PC-3 (cell line): Measurements from ENCODE around the gene HSF4. TPM values are rescaled to one million over a fixed set of nuclear protein-coding genes. Genes with fewer than 3 reads are reported as not detected.

Source experiments
- ATAC-seq: fragments of 200-7000 bp; cut with Tn5 transposase; 2 replicates; pipeline ENCODE4 v1.9.1; 2020; ENCODE audit warnings: mild to moderate bottlenecking, moderate library complexity
- BruUV-seq: library from RNA; stranded (reverse); fragments of 400-500 nt; replicated peaks from 2 replicates; lab custom pipeline; 2021; lab: Mats Ljungman, UMichigan
- CTCF ChIA-PET: fragments of 300-600 bp; sonication (Branson Sonifier 250); formaldehyde crosslinking; loops from one replicate; lab custom pipeline; 2022; ENCODE audit warnings: antibody characterized with exemption; lab: Charles Lee
- POLR2A ChIA-PET: fragments of 300-600 bp; sonication (Branson Sonifier 250); formaldehyde crosslinking; loops from one replicate; lab custom pipeline; 2022; ENCODE audit warnings: antibody characterized with exemption; ENCODE audit not compliant: unreplicated experiment; lab: Charles Lee
- DNase-seq: peaks from one replicate; pipeline ENCODE4 v3.0.0-alpha.2; 2015
- H2AFZ ChIP-seq: fragments of 300-600 bp; sonication (generic); 2 replicates; pipeline ENCODE4 v1.6.0; 2016; ENCODE audit warnings: antibody characterized with exemption, low read length
- H3F3A ChIP-seq: fragments of 300-600 bp; sonication (generic); one replicate; pipeline ENCODE4 v1.6.0; 2017; ENCODE audit warnings: antibody characterized with exemption, low read length, control low read depth, mild to moderate bottlenecking; ENCODE audit not compliant: unreplicated experiment
- H3K27ac ChIP-seq: fragments of 300-600 bp; sonication (generic); 2 replicates; pipeline ENCODE4 v1.5.1; 2016; ENCODE audit warnings: mild to moderate bottlenecking, low read length
- H3K27me3 ChIP-seq: fragments of 300-600 bp; sonication (generic); 2 replicates; pipeline ENCODE4 v1.6.1; 2016; ENCODE audit warnings: low read length, mixed read lengths
- H3K36me3 ChIP-seq: fragments of 300-600 bp; sonication (generic); 2 replicates; pipeline ENCODE4 v1.6.1; 2016; ENCODE audit warnings: low read depth, mixed run types, low read length, mixed read lengths
- H3K4me1 ChIP-seq: fragments of 300-600 bp; sonication (generic); 2 replicates; pipeline ENCODE4 v1.5.1; 2016; ENCODE audit warnings: low read length; ENCODE audit not compliant: insufficient read depth
- H3K4me2 ChIP-seq: fragments of 300-600 bp; sonication (generic); 2 replicates; pipeline ENCODE4 v1.6.0; 2016; ENCODE audit warnings: low read length
- H3K4me3 ChIP-seq: fragments of 300-600 bp; sonication (generic); 2 replicates; pipeline ENCODE4 v1.5.1; 2016; ENCODE audit warnings: mild to moderate bottlenecking, low read length, mixed read lengths
- H3K79me2 ChIP-seq: fragments of 300-600 bp; sonication (generic); 2 replicates; pipeline ENCODE4 v1.6.1; 2017; ENCODE audit warnings: low read length, mixed read lengths
- H3K9ac ChIP-seq: fragments of 300-600 bp; sonication (generic); 2 replicates; pipeline ENCODE4 v1.6.0; 2016; ENCODE audit warnings: mild to moderate bottlenecking, low read length
- H3K9me2 ChIP-seq: fragments of 300-600 bp; sonication (generic); replicated peaks from 2 replicates; pipeline ENCODE4 v1.6.1; 2016; ENCODE audit warnings: mixed run types, low read length, mixed read lengths
- H3K9me3 ChIP-seq: fragments of 300-600 bp; sonication (generic); 2 replicates; pipeline ENCODE4 v1.6.1; 2016; ENCODE audit warnings: low read length, mixed read lengths
- H4K20me1 ChIP-seq: fragments of 300-600 bp; sonication (generic); 2 replicates; pipeline ENCODE4 v1.6.1; 2016; ENCODE audit warnings: low read length, mixed read lengths
- CTCF ChIP-seq: fragments of 300-600 bp; sonication (generic); conservative IDR thresholded peaks from 2 replicates; pipeline ENCODE4 v1.5.1; 2017; ENCODE audit warnings: antibody characterized with exemption, low read depth, mild to moderate bottlenecking, low read length
- EZH2 ChIP-seq: fragments of 300-600 bp; sonication (generic); IDR thresholded peaks from one replicate; pipeline ENCODE4 v1.6.1; 2017; ENCODE audit warnings: antibody characterized with exemption, mild to moderate bottlenecking, low read length; ENCODE audit not compliant: unreplicated experiment
- EZH2phosphoT487 ChIP-seq: fragments of 300-600 bp; sonication (generic); IDR thresholded peaks from 2 replicates; pipeline ENCODE4 v1.6.1; 2018; ENCODE audit warnings: mild to moderate bottlenecking, antibody characterized with exemption, low read length, borderline replicate concordance
- intact Hi-C: fragments of 100-400 bp; cut with micrococcal nuclease; formaldehyde crosslinking; loops from 2 replicates; pipeline ENCODE4 v1.9.0; 2023
- total RNA-seq: library from RNA; depleted of rRNA; stranded (reverse); fragments of >200 nt; gene quantifications from 2 replicates; pipeline ENCODE4 v1.2.3, GENCODE V29; 2014

The HSF4 gene
- total RNA-seq, 1 experiment from 2014 or later = 20.6 TPM

GRCh38 chr16:67142342-67142741 lies 22.2 kb upstream of the HSF4 start:
- DNase-seq = no peak
- CTCF ChIA-PET = no interaction called here
- Histone ChIP-seq H3K79me2 (no peaks in the 10 kb centered on the region), H3K27me3 (no peaks in the 10 kb centered on the region), H3K9me3 (no peaks in the 10 kb centered on the region), H3K9me2 (no peaks in the 10 kb centered on the region), H3K4me3 (no peak overlapping the region), H3K4me2 (no peak overlapping the region), H3K4me1 (no peaks in the 10 kb centered on the region), H3K27ac (no peak overlapping the region), H3K9ac (no peak overlapping the region), H3F3A (no peaks in the 10 kb centered on the region), H3K36me3 (no peaks in the 10 kb centered on the region; the same call in 1 of the 2 replicates), H4K20me1 (no peaks in the 10 kb centered on the region), H2AFZ (no peak overlapping the region)
- BruUV-seq = no TSS peak
- no peak for ATAC-seq
- intact Hi-C loops = no loop called here
- POLR2A ChIA-PET = no interaction called here
- TF ChIP-seq CTCF (no peak), EZH2 (no peak), EZH2phosphoT487 (no peak)

GRCh38 chr16:67144943-67145342 lies 19.6 kb upstream of the HSF4 start:
- POLR2A ChIA-PET = no interaction called here
- no peak overlapping the region for H3K4me3 ChIP-seq

More at GRCh38 chr16:67144943-67145342, 19.6 kb upstream of the HSF4 start:
- Histone ChIP-seq H3F3A (no peaks in the 10 kb centered on the region), H4K20me1 (no peaks in the 10 kb centered on the region), H2AFZ (no peak overlapping the region), H3K9me3 (no peaks in the 10 kb centered on the region), H3K27ac (no peak overlapping the region), H3K4me1 (no peaks in the 10 kb centered on the region), H3K36me3 (no peaks in the 10 kb centered on the region; the same call in 1 of the 2 replicates), H3K9ac (no peak overlapping the region), H3K4me2 (no peak overlapping the region), H3K79me2 (no peaks in the 10 kb centered on the region), H3K9me2 (no peaks in the 10 kb centered on the region), H3K27me3 (no peaks in the 10 kb centered on the region)
- BruUV-seq = no TSS peak
- TF ChIP-seq EZH2phosphoT487 = no peak
- no peak for TF ChIP-seq EZH2
- no peak for TF ChIP-seq CTCF
- intact Hi-C loops = no loop called here
- ATAC-seq (no peak), DNase-seq (no peak)
- CTCF ChIA-PET = no interaction called here
